HG03469 (cell line): ENCODE results near the gene JAM3.
"Not testable (repeated sequence)": the region's sequence is repeated elsewhere in the genome, so short reads cannot be mapped to it uniquely, and the experiment has no call there.

Experiments used
- ATAC-seq: cut with Tn5 transposase; IDR thresholded peaks from one replicate; pipeline ENCODE4 v1.9.1; 2021; ENCODE audit warnings: mild to moderate bottlenecking, moderate library complexity, moderate number of reproducible peaks; ENCODE audit not compliant: unreplicated experiment

Gene JAM3

GRCh38 chr11:134098566-134099184, 29.8 kb downstream of the JAM3 start:
- no peak for ATAC-seq

- ATAC-seq = no peak
Measured at GRCh38 chr11:134100171-134100570, 31.3 kb downstream of the JAM3 start.

- ATAC-seq = no peak
Measured at GRCh38 chr11:134101282-134101681, 32.4 kb downstream of the JAM3 start.

GRCh38 chr11:134110252-134110815, 41.5 kb downstream of the JAM3 start:
- ATAC-seq = no peak

- ATAC-seq = not testable (repeated sequence)
Measured at GRCh38 chr11:134113787-134114186, 44.9 kb downstream of the JAM3 start.

GRCh38 chr11:134116210-134116609, 47.3 kb downstream of the JAM3 start:
- no peak for ATAC-seq

- no peak for ATAC-seq
Measured at GRCh38 chr11:134118006-134118405, 49.1 kb downstream of the JAM3 start.

- ATAC-seq = no peak
Measured at GRCh38 chr11:134119094-134119493, 50.2 kb downstream of the JAM3 start.

- ATAC-seq = no peak
Measured at GRCh38 chr11:134120143-134120850, 51.4 kb downstream of the JAM3 start.

GRCh38 chr11:134120921-134121526, 52.2 kb downstream of the JAM3 start:
- no peak for ATAC-seq

- no peak for ATAC-seq
Measured at GRCh38 chr11:134124660-134125451, 56.0 kb downstream of the JAM3 start.

- no peak for ATAC-seq
Measured at GRCh38 chr11:134125507-134125906, 56.6 kb downstream of the JAM3 start.

GRCh38 chr11:134126217-134126822, 57.4 kb downstream of the JAM3 start:
- ATAC-seq = no peak

- no peak for ATAC-seq
Measured at GRCh38 chr11:134131628-134132244, 62.9 kb downstream of the JAM3 start.

GRCh38 chr11:134132808-134133207, 63.9 kb downstream of the JAM3 start:
- no peak for ATAC-seq

GRCh38 chr11:134134167-134134566, 65.3 kb downstream of the JAM3 start:
- no peak for ATAC-seq

GRCh38 chr11:134138376-134138775, 69.5 kb downstream of the JAM3 start:
- no peak for ATAC-seq

GRCh38 chr11:134139303-134139872, 70.5 kb downstream of the JAM3 start:
- ATAC-seq = no peak

- ATAC-seq = no peak
Measured at GRCh38 chr11:134139873-134140331, 71.0 kb downstream of the JAM3 start.
